HPDE6-E6E7 (cell line): ENCODE results near the gene FMC1.
"Not testable (repeated sequence)": the region's sequence is repeated elsewhere in the genome, so short reads cannot be mapped to it uniquely, and the experiment has no call there.

Experiments
- DNase-seq: peaks from one replicate; pipeline ENCODE4 v3.0.0; 2011; ENCODE audit warnings: missing footprints; ENCODE audit errors: extremely low spot score

FMC1 gene

DNA sequence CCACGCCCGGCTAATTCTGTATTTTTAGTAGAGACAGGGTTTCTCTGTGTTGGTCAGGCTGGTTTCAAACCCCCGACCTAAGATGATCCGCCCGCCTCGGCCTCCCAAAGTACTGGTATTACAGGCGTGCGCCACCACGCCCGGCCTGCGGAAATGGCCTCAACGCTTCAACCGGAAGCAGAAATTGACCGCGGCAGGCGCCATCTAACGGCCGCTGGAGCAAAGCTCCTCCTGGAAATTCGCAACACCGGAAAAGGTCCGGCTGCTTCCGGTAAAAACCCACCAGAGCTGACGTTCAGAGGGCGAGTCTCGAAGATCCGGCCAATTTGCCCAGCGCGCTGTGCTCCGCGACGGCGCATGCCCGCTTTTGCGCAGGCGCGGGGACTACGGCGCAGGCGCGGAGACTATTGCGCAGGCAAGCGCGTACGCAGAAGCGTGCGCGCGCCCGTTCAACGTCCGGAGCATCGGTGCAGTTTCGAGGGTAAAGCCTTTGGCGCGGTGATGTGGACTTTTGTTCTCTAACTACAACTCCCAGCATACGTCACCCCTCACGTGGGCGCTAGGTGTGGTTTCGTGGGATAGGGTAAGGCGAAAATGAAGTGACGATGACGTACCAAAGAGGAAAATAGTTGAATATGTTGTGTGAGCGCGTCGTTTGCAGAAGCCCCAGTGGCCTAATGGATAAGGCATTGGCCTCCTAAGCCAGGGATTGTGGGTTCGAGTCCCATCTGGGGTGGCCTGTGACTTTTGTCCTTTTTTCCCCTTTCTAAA lies 915 bp upstream of the FMC1 start:
- DNase-seq: peak; percentile 87

DNA sequence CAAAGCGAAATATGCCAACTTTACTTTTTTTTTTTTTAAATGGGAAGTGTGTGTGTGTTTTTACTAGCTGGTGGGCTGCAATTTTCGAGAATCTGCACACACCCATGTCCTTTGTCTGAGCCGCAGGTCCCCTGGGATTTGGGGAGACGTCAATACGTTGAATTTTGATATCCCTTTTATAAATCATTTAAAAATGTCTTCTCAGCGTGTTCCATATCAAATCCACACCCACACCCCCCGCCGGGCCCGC lies 404 bp upstream of the FMC1 start:
- no peak for DNase-seq

DNA sequence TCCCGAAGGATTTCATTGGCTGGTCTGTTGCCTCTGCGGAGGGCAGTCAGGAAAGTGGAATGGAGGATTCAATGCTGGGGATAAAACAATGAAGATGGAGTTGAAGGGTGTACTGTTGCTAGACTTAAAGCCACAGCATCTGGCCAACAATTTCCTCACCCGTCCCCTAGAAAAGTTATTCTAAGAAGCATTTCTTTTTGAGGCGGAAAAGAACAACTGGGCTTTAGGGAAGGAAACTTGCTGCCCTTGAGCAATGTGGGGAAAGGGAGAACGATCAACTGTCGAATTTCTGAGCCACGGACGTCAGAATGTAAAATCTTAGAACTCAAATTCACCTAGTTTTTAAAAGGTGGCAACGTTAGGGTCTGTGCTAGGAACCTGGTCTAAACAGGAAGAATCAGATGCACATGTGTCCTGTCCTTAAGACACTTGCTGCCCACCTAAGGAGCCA lies 664 bp downstream of the FMC1 start:
- peak; percentile 81 for DNase-seq

DNA sequence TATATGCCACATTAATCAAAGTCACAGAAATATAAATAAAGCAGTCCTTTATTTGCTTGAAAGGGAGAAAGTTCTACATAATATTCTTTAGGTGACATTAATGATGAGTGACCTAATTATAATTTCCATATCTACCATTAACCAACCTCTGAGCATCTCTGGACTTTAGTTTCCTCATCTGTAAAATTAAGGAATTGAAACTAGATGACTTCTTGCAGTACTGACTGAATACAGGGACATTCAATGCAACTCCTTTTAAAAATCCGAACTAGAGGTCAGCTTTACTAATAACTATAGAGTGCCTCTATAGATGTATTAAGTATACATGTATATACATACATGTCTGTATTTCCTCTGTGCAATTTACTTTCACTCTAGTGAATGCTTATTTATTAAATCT lies 3.9 kb downstream of the FMC1 start:
- DNase-seq: no peak

DNA sequence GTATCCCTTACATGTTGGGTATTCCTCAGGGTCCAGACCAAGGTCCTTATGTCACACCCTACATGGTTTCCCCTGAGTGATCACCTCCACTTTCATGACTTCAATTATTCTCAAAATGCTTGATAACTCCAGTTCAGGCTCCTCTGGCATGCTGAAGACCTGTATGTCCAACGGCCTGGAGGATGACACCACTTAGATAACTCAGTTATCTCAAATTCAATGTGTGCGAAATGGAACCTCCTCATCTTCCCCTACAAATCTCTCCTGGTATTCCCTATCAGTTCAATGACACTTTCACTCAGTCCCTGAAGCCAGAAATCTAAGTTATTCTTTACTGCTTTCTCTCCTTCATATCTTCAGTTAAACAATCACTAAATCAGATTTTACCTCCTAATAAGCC lies 9.9 kb downstream of the FMC1 start:
- no peak for DNase-seq

DNA sequence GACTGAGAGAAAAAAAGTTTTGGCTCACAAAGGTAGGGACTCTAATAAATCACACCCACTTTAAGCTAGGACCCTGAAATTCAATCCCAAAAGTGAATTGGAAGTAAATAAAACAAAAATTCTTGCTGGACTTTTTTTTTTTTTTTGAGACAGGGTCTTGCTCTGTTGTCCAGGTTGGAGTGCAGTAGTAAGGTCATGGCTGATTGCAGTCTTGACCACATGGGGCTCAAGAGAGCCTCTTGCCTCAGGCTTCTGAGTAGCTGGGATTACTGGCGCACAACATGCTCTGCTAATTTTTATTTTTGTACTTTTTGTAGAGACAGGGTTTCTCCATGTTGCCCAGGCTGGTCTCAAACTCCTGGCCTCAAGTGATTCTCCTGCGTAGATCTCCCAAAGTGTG lies 13.6 kb downstream of the FMC1 start:
- no peak for DNase-seq

DNA sequence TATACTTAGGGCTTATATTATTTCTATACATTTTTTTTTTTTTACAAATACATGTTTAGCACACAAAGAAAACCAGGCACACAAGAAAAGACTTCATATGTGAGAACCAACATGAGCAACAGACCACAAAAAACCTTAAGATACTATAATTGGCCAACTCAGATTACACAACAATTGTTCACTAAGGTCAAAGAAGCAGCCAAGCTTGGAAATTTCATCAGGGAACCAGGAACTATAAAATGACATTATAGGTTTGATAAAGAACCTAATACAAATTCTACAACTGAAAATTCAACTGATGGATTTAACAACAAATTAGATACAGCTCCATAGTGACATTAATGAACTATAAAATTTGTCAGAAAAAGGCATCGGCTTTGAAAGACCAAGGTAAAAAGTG lies 14.2 kb downstream of the FMC1 start:
- DNase-seq: no peak

DNA sequence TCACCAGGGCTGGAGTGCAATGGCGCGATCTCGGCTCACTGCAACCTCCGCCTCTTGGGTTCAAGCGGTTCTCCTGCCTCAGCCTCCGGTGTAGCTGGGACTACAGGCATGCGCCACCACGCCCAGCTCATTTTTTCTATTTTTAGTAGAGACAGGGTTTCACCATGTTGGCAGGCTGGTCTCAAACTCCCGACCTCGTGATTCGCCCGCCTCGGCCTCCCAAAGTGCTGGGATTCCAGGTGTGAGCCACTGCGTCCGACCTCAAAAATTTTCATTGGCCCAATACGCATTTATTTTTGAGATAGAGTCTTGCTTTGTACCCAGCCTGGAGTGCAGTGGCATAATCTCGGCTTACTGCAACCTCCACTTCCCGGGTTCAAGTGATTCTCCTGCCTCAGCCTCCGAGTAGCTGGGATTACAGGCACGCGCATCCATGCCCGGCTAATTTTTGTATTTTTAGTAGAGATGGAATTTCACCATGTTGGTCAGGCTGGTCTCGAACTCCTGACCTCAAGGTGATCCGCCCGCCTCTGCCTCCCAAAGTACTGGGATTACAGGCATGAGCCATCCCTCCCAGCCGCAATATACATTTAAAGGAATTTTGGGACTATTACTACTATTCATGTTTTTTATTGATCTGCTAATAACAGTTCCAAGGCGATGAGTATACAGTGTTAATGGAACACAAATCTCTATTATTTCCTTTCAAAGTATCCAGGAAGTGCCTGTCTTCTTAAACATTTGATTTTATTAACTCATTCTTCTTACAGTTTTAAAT lies 16.8 kb downstream of the FMC1 start:
- DNase-seq: not testable (repeated sequence)

DNA sequence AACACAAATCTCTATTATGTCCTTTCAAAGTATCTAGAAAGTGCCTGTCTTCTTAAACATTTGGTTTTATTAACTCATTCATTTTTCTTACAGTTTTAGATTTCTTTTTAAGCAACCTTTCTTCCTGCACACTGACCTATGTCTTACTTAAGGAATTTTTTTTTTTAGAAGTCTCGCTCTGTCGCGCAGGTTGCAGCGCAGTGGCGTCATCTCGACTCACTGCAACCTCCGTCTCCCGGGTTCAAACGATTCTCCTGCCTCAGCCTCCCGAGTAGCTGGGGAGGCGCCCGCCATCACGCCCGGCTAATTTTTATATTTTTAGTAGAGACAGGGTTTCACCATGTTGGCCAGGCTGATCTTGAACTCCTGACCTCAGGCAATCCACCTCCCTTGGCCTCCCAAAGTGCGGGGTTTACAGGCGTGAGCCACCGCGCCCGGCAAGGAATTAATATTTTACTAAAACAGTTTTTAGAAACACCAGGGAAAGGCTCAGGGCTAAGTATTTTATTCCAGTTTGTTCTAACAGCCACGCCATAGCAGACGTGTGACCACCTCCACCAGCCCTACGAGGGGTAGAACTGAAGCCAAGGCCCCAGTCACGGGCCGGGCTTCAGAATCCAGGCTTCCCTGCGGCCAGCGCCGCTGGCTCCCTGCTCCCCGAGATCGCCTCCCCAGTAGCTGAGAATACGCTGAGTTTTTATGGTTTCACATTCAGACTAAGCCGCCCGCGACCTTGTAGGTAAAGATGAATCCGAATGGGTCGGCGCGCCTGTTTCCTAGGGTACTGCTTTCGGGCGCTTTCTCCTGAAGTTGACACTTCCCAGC lies 17.6 kb downstream of the FMC1 start:
- DNase-seq: peak; percentile 8

DNA sequence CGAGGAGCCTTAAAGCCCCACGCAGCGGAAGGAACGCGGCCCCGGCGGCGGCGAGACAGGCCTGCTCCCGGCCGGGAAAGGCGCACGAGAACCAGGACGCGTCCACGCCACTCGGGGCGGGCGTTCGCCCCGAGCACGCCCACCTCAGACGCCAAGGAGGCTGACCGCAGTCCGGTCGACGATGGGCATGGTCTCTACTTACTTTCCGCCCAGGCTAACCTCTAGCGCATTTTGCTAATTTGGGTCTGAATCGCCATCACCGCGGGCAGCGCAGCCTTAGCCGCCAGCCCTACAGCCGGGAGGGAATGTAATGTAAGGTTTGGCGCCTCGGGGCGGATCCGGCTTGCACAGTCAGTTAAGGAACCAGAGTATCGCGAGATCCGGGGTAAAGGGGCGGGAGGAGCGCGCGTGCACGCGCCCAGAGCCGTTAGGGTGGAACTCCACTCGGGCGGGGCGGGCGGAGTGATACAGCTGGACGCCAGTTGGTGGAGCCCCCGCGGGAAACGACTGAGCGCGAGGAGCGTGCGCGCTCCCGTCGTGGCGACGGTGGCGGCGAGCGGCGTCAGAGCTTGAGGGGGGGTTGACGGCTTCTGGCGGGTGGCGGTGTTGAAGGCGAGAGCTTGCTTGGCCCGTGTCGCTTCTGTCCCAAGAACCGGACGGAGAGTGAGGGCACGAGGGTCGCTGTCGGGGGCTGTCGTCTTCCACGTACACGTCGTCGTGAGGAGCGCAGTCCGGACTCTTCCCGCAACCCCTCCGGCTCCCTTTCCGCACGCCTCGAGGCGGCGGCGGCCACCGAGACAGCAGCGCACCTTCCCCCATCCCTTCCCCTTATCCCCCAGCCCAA lies 18.5 kb downstream of the FMC1 start, which contains the start of gene LUC7L2:
TSS of gene LUC7L2 (plus strand) at position 529 of the 844 bp plus-strand sequence. CDS start 368 bp downstream, outside the sequence.
- DNase-seq: peak; percentile 90

DNA sequence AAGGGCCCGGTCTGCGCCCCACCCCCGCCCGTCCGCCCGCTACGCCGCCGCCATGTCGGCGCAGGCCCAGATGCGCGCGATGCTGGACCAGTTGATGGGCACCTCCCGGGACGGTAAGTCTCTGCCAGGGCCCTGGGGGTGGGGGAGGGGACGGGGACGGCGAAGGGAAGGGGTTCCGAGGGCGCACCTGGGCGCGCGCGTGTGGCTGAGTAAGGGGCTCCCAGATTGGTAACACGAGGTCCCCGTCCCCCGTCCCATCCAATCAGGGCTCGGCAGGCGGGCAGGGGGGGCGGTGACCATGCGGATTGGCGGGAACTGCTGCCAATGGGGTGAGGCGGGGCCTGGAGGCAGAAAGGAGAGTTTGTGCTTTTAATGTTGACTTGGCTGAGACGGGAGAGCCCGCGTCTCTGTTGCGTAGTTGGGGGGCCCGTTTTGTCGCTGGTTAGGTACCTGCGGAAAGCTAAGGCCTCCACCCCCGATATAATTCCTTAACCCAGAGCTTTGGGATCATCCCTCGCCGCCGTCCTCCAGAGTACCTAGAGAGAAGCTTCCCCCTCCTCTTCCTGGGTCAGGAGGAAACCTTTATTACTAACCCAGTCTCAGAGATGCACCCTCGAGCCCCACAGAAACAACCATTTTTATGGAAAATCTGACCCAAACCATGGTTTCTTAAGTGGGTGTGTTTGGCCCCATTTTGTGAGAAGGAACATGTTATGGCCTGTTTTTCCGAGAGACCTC lies 19.2 kb downstream of the FMC1 start:
- peak; percentile 98 for DNase-seq

DNA sequence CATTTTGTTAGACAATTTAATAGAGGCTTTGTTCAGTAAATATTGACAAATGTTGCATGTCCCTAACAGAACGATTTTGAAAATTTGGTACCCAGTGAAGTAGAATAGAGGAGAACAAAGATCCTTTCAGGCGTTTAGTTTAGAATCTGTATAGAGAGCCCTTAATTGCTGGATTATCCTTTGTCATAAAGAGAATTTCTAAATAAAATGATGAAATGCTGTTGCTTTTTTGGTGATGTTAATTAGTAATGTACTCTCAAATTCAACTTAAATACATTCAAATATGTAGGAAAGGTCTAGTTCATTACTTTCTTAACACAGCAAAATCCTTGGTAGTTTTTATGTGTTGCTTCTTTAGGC lies 19.8 kb downstream of the FMC1 start:
- no peak for DNase-seq

DNA sequence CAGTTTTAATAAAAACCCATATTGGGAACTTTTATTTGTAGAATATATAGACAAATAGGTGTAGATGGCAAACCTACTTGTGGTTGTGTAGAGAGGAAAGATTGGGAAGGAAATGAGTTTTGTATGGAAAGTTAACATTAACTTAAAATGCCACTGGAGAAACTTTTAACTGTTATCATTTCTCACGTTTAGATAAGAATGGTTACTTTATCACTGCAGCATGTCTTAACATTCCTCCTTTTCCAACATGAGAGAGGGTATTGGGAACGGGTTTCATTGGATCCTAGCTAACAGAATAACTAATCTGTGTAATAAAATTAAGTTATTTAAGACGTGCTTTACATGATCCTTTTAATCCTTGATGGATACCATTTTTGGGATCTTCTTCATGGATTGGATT lies 20.4 kb downstream of the FMC1 start:
- DNase-seq: no peak

DNA sequence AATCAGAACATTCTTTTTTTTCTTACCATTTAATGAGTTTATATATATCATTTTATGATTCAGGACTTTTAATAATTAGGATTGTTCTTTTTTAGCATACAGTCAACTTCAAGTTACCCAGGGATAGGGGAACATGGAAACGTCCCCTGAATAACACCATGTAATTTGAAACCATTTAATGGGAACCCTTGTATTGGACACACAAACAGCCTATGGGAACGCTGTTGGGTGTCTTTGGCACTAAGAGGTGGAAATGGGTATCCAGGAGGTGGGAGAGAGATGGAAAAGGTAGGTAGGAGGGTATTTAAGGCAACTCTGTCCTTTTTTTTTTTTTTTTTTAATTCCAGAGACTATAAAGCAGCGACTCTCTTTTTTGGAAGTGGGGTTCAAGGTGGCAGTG lies 21.2 kb downstream of the FMC1 start:
- DNase-seq: no peak

DNA sequence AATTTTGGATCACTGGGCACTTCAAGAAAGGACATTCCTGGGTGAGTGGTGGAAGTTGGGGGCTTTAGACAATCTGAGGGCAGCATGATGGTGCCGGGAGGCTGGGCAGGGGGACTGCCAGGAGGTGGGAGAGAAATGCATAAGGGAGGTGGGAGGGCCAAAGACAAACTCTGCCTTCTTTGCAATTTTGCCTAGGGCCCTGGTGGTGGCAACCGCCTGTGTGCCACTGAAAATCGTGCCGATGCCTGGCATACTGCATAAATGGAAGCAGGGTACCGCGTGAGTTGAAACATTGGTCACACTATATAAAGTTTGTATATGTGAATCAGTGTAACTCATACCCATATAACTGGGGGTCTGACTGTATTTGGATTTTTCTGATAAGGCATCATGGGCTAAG lies 21.8 kb downstream of the FMC1 start:
- no peak for DNase-seq

DNA sequence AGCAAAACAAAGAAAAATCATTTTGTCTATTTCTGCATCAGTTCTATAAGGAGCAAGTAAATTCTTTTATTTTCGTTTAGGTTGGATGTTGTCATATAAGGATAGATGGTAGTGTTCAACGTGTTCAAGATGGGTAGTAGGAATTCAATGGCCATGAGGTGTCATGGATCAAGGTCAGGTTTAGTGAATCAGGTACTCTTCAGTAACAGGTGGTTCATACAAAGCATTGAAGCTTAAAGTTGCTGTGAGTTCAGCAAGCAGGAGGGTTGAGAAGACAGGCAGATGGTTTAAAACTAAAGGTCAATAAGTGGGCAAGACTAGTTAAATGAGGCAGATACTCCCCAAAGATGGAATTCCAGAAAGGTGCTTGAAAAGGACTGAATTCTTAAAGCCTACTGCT lies 24.2 kb downstream of the FMC1 start:
- DNase-seq: no peak

DNA sequence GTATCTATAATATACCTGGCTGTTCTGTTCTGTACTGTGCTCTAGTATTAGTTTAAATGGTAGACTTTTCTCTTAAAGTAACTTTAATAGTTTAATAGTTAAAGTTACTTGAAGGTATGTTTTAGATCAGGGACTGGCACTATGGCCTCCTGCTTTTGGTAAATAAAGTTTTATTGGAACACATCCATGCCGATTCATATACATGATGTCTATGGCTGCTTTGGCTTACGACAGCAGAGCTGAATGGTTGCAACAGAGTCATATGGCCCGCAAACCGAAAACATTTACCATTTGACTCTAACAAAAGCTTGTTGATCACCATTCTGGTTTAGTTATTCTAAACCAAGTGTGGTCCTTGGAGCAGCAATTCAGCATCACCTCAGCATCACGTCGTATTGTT lies 25.3 kb downstream of the FMC1 start:
- DNase-seq: no peak

DNA sequence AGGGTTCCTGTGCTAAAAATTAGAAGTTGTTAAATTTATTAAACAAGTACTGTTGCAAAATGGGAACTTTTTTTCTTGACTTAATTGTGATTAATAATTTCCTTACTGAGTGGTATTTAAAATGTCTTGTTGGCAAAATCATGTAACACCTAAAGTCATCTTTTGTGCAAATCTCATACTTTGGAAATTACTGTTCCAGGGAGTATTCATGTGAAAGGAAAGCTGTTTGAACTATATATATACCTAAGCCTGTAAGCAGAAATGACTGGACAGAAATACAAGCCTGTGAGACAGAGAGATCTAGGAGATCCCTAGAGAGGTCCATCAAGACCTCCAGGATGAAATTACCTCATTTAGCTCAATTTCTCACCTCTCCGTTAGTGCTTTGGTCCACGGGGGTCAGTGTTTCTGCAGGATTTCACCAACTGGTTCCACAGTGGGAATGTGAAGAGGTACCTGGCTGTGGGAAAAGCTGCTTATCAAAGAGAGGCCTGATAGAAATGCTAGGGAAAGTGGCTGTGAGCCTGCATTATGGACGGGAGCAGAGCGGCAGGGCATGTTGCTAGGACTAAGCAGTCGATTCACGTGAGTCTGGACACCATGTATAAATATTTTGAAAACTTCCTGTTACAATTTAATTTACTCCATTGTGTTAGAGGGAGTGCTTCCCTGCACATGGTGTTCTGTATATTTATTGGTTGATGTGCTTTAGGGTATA lies 26.5 kb downstream of the FMC1 start:
- DNase-seq: no peak

DNA sequence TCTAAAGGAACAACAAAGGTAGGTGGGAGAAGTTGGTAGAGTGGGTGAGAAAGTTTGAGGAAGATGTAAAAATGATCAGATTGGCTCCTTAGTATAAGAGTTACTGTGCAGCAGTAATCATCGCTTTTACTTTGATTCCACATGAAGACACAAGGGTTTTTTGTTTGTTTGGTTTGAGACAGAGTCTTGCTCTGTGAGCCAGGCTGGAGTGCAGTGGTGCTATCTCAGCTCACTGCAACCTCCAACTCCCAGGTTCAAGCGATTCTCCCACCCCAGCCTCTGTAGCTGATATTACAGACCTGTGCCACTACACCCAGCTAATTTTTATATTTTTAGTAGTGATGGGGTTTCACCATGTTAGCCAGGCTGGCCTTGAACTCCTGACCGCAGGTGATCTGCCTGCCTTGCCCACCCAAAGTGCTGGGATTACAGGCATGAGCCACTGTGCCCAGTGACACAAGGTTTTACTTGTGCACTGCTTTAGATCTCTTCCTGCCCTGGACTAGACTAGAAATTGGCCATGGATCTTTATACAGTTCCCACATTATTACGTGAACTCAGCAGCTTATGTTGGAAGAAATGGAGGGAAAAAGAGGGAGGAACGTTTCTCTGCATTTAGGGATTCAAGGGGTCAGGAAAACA lies 29.3 kb downstream of the FMC1 start:
- DNase-seq: no peak

DNA sequence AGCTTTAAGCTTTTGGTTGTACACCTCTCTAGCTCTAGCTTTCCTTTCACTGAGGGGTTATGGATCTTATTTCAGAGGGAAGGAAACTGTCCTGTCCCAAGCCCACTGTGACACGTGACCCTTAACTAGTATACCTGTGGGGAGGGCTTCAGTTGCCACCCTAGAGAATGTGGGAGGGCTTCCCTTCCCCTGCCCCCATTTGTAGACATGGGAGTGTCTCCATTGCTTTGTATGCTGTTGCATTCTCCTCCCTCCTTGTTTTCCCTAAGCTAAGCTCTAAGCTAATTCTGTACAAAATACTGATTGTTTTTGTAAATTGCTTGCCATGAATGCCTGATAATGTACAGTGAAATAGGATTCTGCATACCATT lies 29.8 kb downstream of the FMC1 start:
- DNase-seq: no peak
